Naive thymus-derived CD4-positive, alpha-beta T cell (primary cell): Measurements from ENCODE around the gene PTPRK. TPM values are rescaled to one million over a fixed set of nuclear protein-coding genes. Genes with fewer than 3 reads are reported as not detected.
A peak's percentile ranks its signal among the peaks of the same experiment; 100 is the strongest.

Experiments used
- ATAC-seq: fragments of 150-1000 bp; cut with Tn5 transposase; 2 replicates; pipeline ENCODE4 v1.10.0; 2021; ENCODE audit warnings: mild to moderate bottlenecking, moderate library complexity
- CTCF ChIA-PET: fragments of 350-600 bp; sonication (Branson Sonifier 250); formaldehyde crosslinking; loops from one replicate; lab custom pipeline; 2021; ENCODE audit warnings: antibody characterized with exemption; lab: Charles Lee
- POLR2A ChIA-PET: fragments of 350-600 bp; sonication (Branson Sonifier 250); formaldehyde crosslinking; loops from one replicate; lab custom pipeline; 2021; ENCODE audit warnings: antibody characterized with exemption, inconsistent platforms; lab: Charles Lee
- DNase-seq, 9 donors: peaks; one replicate each; pipeline versions ENCODE4 v3.0.0 to v3.0.0-alpha.2; 2020 to 2022; ENCODE audit warnings: mixed read lengths in 1 of 9
- H3K27ac ChIP-seq: one replicate; pipeline ENCODE4 v1.7.0; 2013; ENCODE audit warnings: mild to moderate bottlenecking, low read depth, low read length, moderate library complexity
- H3K27me3 ChIP-seq, 2 donors: one replicate each; pipeline ENCODE4 v1.7.0; 2013; ENCODE audit warnings: low read length in 2 of 2, mild to moderate bottlenecking in 2 of 2, moderate library complexity in 2 of 2; ENCODE audit not compliant: control insufficient read depth in 2 of 2, insufficient read depth in 2 of 2
- H3K36me3 ChIP-seq, 3 experiments: 1 replicate in 2 of 3; 2 replicates in 1 of 3; pipeline ENCODE4 v1.7.0; 2013; ENCODE audit warnings: low read length in 3 of 3, mild to moderate bottlenecking in 3 of 3, moderate library complexity in 1 of 3; ENCODE audit not compliant: insufficient read depth in 3 of 3, control insufficient read depth in 2 of 3
- H3K4me1 ChIP-seq, 2 donors: one replicate each; pipeline ENCODE4 v1.7.0; 2013; ENCODE audit warnings: low read length in 2 of 2, mild to moderate bottlenecking in 2 of 2, moderate library complexity in 1 of 2; ENCODE audit not compliant: control insufficient read depth in 2 of 2, insufficient read depth in 2 of 2
- H3K4me3 ChIP-seq: 2 replicates; pipeline ENCODE4 v1.7.0; 2013; ENCODE audit warnings: mild to moderate bottlenecking, low read length
- H3K9me3 ChIP-seq, 3 experiments: 1 replicate in 2 of 3; 2 replicates in 1 of 3; pipeline ENCODE4 v1.7.0; 2013; ENCODE audit warnings: low read length in 3 of 3; ENCODE audit not compliant: control insufficient read depth in 2 of 3
- H3K27ac Mint-ChIP-seq, 9 donors: one replicate each; pipeline ENCODE4 v1.8.0; 2020 to 2022; ENCODE audit warnings: mixed read lengths in 9 of 9, mild to moderate bottlenecking in 8 of 9, moderate library complexity in 5 of 9, inconsistent platforms in 2 of 9
- H3K27me3 Mint-ChIP-seq, 5 donors: one replicate each; pipeline ENCODE4 v1.8.0; 2021 to 2022; ENCODE audit warnings: mixed read lengths in 5 of 5, mild to moderate bottlenecking in 1 of 5
- H3K36me3 Mint-ChIP-seq, 5 donors: one replicate each; pipeline ENCODE4 v1.8.0; 2020 to 2022; ENCODE audit warnings: mixed read lengths in 5 of 5, mild to moderate bottlenecking in 3 of 5, inconsistent platforms in 1 of 5
- H3K4me1 Mint-ChIP-seq, 7 donors: one replicate each; pipeline ENCODE4 v1.8.0; 2020 to 2022; ENCODE audit warnings: mixed read lengths in 7 of 7, mild to moderate bottlenecking in 3 of 7, inconsistent platforms in 1 of 7
- H3K4me3 Mint-ChIP-seq, 10 donors: one replicate each; pipeline ENCODE4 v1.8.0; 2020 to 2022; ENCODE audit warnings: mild to moderate bottlenecking in 10 of 10, mixed read lengths in 10 of 10, moderate library complexity in 6 of 10, inconsistent platforms in 2 of 10
- H3K9me3 Mint-ChIP-seq, 11 donors: one replicate each; pipeline ENCODE4 v1.8.0; 2020 to 2022; ENCODE audit warnings: mixed read lengths in 11 of 11, mild to moderate bottlenecking in 4 of 11, inconsistent platforms in 1 of 11, moderate library complexity in 1 of 11
- intact Hi-C, 2 donors: fragments of 100-400 bp; cut with micrococcal nuclease; formaldehyde crosslinking; loops; one replicate each; pipeline ENCODE4 v1.15.1; 2023
- polyA plus RNA-seq, 2 donors: library from polyadenylated mRNA; unstranded; fragments of 300-500 nt; fragmentation: Illumina TruSeq; gene quantifications; one replicate each; pipeline ENCODE4 v1.2.3, GENCODE V29; 2021
- total RNA-seq, 6 experiments: library from RNA in 5 of 6; stranded (reverse) in 5 of 6; gene quantifications; 1 replicate in 5 of 6; 2 replicates in 1 of 6; pipeline ENCODE4 v1.2.3 and lab custom pipeline; 2021 to 2026

PTPRK gene
- total and polyA plus RNA-seq, 7 experiments from 2014 or later: 1.3 to 6.5 (median 2.3) TPM

DNA sequence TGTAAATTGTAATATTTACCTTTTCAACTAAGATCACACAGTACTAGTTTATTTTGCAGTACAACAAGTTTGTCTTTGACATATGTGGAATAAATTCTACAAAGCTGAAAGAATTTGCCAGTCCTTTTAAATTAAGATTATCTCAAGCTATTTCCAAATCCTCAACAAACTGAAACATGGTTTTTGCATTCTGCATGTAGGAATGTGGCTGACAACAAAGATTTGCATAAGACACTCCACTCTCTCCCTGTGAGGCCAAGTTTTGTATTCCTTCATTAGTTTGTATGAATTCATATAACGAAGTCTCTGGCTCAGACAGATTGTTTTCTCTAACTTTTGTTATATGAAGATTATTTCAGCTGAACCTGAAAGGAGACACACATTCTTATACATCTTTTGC is 495.4 kb downstream of the PTPRK start:
- H3K27ac ChIP-seq: no peak overlapping the region
- Mint-ChIP-seq H3K4me1 (peaks cover 2 to 26% (median 18%) of the 10 kb centered on the region in 7 donors), H3K9me3 (peaks cover 0 to 1% (median 0%) of the 10 kb centered on the region in 11 donors), H3K36me3 (peaks cover 0 to 5% (median 0%) of the 10 kb centered on the region in 5 donors), H3K4me3 (no peak overlapping the region), H3K27ac (peak overlapping the region in 1 of 9 donors; percentile 17), H3K27me3 (no peaks in the 10 kb centered on the region)
- H3K4me3 ChIP-seq: no peak overlapping the region
- H3K27me3 ChIP-seq: no peaks in the 10 kb centered on the region
- DNase-seq (no peak), ATAC-seq (no peak)
- intact Hi-C loops: no loop called here
- ChIA-PET CTCF (no interaction called here), POLR2A (no interaction called here)
- no peaks in the 10 kb centered on the region for H3K36me3 ChIP-seq
- H3K9me3 ChIP-seq: no peaks in the 10 kb centered on the region
- no peaks in the 10 kb centered on the region for H3K4me1 ChIP-seq

DNA sequence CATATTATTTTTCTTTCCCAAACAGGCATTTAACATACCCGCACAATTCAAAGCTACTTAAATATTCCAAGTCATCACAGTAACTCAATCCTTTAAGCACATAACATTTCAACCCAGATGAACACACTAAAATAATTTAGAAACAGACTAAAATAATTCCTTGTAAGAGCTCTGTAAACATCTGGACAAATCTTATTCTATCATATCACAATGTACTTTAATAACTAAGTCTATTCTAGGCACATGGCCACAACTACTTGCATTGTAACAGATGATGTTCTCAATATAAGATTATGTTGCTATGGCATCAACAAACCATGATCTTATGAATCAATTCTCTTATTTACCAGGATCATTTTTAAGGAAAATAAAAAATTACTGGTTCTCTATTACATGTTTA is 496.4 kb downstream of the PTPRK start:
- Histone ChIP-seq H3K9me3 (no peaks in the 10 kb centered on the region), H3K4me1 (no peaks in the 10 kb centered on the region), H3K27ac (no peak overlapping the region), H3K36me3 (no peaks in the 10 kb centered on the region), H3K27me3 (no peaks in the 10 kb centered on the region), H3K4me3 (no peak overlapping the region)
- Mint-ChIP-seq H3K4me3 (no peak overlapping the region), H3K4me1 (peaks cover 2 to 29% (median 17%) of the 10 kb centered on the region in 7 donors), H3K36me3 (peaks cover 0 to 4% (median 0%) of the 10 kb centered on the region in 5 donors), H3K27ac (peak overlapping the region in 3 of 9 donors; percentile 9 to 69 (median 21)), H3K27me3 (no peaks in the 10 kb centered on the region), H3K9me3 (peaks cover 0 to 1% (median 0%) of the 10 kb centered on the region in 11 donors)
- no peak for DNase-seq
- POLR2A ChIA-PET: no interaction called here
- ATAC-seq: no peak
- intact Hi-C loops: no loop called here
- CTCF ChIA-PET: no interaction called here

DNA sequence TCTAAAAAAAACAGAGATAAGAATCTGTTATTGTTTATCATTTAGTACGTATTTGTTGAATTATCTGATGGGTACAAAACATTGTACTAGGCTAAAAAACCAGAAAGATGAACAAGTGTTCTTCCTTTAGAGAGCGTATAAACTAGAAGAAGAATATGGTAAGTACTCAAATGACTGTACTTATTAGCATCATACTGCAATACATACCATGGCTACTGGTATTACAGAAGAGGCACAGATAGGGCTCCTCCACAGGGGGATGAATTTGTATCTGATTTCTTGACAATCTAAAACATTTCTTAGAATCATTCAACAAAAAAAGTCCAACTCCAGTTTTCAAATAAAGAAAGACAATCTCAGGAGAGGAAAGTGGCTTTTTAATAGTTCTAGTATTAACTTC is 501.6 kb downstream of the PTPRK start:
- no peaks in the 10 kb centered on the region for H3K4me1 ChIP-seq
- ChIA-PET CTCF (interaction anchor here (0.7 kb wide), 1 partner anchor 23 kb away, joined by 3 read pairs; no protein-coding TSS in a partner anchor), POLR2A (interaction anchor here (0.7 kb wide), 1 partner anchor 143 kb away, joined by 3 read pairs; no protein-coding TSS in a partner anchor)
- H3K27me3 ChIP-seq: no peaks in the 10 kb centered on the region
- no peaks in the 10 kb centered on the region for H3K9me3 ChIP-seq
- H3K9me3 Mint-ChIP-seq: no peaks in the 10 kb centered on the region
- DNase-seq: no peak
- peaks cover 0 to 12% (median 0%) of the 10 kb centered on the region in 7 donors for H3K4me1 Mint-ChIP-seq
- H3K4me3 Mint-ChIP-seq: no peak overlapping the region
- no peak overlapping the region for H3K4me3 ChIP-seq
- no peaks in the 10 kb centered on the region for H3K36me3 ChIP-seq
- ATAC-seq: no peak
- H3K27me3 Mint-ChIP-seq: peaks cover 0 to 1% (median 0%) of the 10 kb centered on the region in 5 donors
- no peak overlapping the region for H3K27ac ChIP-seq
- H3K36me3 Mint-ChIP-seq: peaks cover 0 to 4% (median 0%) of the 10 kb centered on the region in 5 donors
- intact Hi-C loops: no loop called here
- peak overlapping the region in 1 of 9 donors; percentile 23 for H3K27ac Mint-ChIP-seq

DNA sequence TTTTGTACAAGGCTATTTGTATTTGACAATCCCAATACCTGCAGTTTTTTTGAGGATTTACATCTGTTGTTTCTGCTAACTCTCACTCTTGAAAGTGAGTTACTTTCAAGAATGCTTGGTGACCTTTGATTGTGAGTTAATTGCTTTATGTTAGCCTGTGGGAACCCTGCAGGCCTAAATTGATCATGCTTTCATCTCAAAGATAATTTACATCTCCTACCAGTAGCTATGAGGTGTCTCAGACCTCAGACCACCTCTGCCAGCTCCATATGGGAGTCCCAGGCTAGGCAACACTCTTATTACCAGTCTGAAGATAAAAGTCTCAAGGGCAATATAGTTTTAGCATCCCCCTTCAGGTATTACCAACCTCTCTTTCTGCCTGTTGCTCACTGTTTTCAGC is 503.1 kb downstream of the PTPRK start:
- Mint-ChIP-seq H3K27me3 (peaks cover 0 to 8% (median 0%) of the 10 kb centered on the region in 5 donors), H3K4me3 (no peak overlapping the region), H3K27ac (no peak overlapping the region), H3K9me3 (peaks cover 0 to 3% (median 0%) of the 10 kb centered on the region in 11 donors), H3K36me3 (peaks cover 0 to 8% (median 0%) of the 10 kb centered on the region in 5 donors), H3K4me1 (peaks cover 0 to 12% (median 0%) of the 10 kb centered on the region in 7 donors)
- no peak for ATAC-seq
- intact Hi-C loops: loop anchor here in 1 of 2 donors (2.0 kb wide), 1 partner anchor 162 kb away; no protein-coding TSS in a partner anchor
- ChIA-PET CTCF (interaction anchor here (1.6 kb wide), 1 partner anchor 162 kb away, joined by 4 read pairs; no protein-coding TSS in a partner anchor), POLR2A (no interaction called here)
- Histone ChIP-seq H3K4me3 (no peak overlapping the region), H3K36me3 (no peaks in the 10 kb centered on the region), H3K9me3 (no peaks in the 10 kb centered on the region), H3K4me1 (no peaks in the 10 kb centered on the region), H3K27me3 (no peaks in the 10 kb centered on the region), H3K27ac (no peak overlapping the region)
- no peak for DNase-seq

DNA sequence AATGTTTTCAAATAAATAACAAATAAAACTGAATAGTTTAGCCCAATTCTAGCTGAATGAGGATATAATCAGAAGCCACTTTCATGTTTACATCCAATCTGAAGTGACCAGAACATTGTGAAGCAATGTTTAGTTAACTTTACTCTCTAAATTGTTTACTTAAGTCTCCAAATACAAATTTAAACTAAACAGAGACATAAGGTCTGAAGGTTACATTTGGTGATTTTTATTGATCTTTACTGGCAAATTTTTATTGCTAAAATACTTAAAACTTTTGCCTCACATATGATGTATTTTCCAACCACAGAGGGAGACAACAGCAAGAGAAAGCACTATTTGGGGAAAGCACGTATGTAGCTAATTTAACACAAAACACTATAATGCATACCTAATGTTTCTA is 512.7 kb downstream of the PTPRK start:
- Histone ChIP-seq H3K36me3 (no peaks in the 10 kb centered on the region), H3K4me1 (no peaks in the 10 kb centered on the region), H3K4me3 (no peak overlapping the region), H3K27ac (no peak overlapping the region), H3K9me3 (no peaks in the 10 kb centered on the region), H3K27me3 (no peaks in the 10 kb centered on the region)
- intact Hi-C loops: no loop called here
- Mint-ChIP-seq H3K4me1 (peaks cover 0 to 10% (median 0%) of the 10 kb centered on the region in 7 donors), H3K9me3 (no peaks in the 10 kb centered on the region), H3K4me3 (no peak overlapping the region), H3K27me3 (peaks cover 0 to 4% (median 0%) of the 10 kb centered on the region in 5 donors), H3K27ac (no peak overlapping the region), H3K36me3 (no peaks in the 10 kb centered on the region)
- ChIA-PET CTCF (interaction anchor here (0.6 kb wide), 1 partner anchor 53 kb away, joined by 3 read pairs; no protein-coding TSS in a partner anchor), POLR2A (interaction anchor here (0.7 kb wide), 1 partner anchor 35 kb away, joined by 3 read pairs; no protein-coding TSS in a partner anchor)
- DNase-seq (no peak), ATAC-seq (no peak)

GRCh38 chr6:128005009-128005408 is 515.4 kb downstream of the PTPRK start:
- ChIA-PET CTCF (no interaction called here), POLR2A (no interaction called here)
- no peaks in the 10 kb centered on the region for H3K27me3 Mint-ChIP-seq
- Histone ChIP-seq H3K27ac (no peak overlapping the region), H3K27me3 (no peaks in the 10 kb centered on the region), H3K36me3 (no peaks in the 10 kb centered on the region), H3K4me1 (no peaks in the 10 kb centered on the region), H3K4me3 (no peak overlapping the region), H3K9me3 (no peaks in the 10 kb centered on the region)
- intact Hi-C loops: no loop called here
- H3K4me1 Mint-ChIP-seq: peaks cover 0 to 18% (median 6%) of the 10 kb centered on the region in 7 donors
- no peaks in the 10 kb centered on the region for H3K36me3 Mint-ChIP-seq
- DNase-seq: no peak
- H3K4me3 Mint-ChIP-seq: no peak overlapping the region
- ATAC-seq: no peak
- no peak overlapping the region for H3K27ac Mint-ChIP-seq
- no peaks in the 10 kb centered on the region for H3K9me3 Mint-ChIP-seq
